Epidermal melanocyte (primary cell): ENCODE results near the gene SSC5D.

Experiments
- DNase-seq: peaks from one replicate; pipeline ENCODE4 v3.0.0; 2011; ENCODE audit warnings: low spot score; ENCODE audit not compliant: insufficient read length

Gene SSC5D

DNA sequence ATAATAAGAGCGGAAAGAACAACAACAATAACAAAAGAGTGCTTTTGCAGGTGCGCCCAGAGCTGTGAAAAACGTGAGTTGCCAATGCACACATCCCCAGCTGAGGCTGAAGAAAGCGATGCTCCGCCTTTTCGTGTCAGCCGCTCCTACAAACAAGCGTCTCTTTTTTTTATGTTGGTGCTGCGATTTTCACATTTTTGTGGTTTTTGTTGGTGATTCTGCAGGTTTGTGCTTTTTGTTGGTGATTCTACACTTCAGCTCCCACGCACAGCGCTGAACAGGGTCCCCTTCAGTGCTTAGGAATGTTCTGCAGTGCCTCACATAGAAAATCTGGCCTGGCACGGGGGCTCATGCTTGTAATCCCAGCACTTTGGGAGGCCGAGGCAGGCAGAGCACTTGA is 64.4 kb downstream of the SSC5D start:
- peak; percentile 53 for DNase-seq

GRCh38 chr19:55553217-55554182 is 65.3 kb downstream of the SSC5D start:
- no peak for DNase-seq

DNA sequence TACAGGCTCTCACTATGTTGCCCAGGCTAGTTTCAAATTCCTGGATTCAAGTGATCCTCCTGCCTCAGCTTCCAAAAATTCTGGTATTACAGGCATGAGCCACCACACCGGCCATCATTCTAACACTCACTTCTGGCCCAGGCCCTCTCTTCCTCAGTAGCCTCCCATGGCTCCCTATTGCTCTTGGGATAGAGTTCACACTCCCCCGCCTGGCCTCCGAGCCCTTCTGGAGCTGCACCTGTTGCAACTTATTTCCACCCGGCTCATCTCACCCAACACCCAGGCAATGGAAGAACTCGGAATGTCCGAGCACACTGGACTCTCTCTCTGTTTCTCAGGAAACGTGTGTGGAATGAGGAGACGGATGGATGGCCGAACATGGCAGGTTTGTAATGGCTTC is 66.1 kb downstream of the SSC5D start:
- DNase-seq: no peak

DNA sequence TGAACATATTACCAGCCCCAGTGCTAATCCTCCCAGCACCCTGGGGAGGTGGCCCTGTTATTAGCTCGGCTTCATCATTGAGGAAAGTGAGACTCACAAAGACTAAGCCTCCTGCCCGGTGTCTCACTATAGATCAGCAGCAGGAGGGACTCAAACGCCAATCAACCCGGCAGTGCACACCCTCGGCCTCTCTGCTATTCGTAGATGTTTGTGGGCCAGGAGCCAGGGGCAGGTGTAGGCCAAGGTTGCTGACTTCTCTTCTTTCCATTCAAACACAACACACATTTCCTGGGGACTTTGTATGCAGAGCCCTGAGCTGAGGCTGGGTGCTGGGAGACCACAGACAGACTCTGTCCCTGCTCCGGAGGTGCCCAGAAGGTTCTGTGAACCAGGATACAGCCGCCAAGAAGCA is 66.5 kb downstream of the SSC5D start:
- no peak for DNase-seq

DNA sequence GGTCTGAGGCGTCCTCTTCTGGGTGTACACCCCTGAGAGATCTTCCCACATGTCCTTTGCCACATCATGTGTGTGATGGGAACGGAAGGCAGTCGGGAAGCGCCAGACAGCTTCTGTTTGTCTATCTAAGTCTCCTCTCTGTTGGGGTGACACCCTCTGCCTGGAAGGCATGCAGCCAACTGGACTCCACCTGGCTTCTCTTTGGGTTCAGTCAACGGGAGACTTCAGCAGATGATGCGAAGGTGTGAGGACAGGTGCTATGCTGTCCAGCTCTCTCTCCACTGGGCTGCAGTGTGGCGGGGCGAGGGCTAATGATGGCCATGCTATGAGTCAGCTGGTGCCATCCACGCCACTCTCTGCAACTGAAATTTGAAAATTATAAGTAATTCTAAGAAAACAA is 71.4 kb downstream of the SSC5D start:
- no peak for DNase-seq

- no peak for DNase-seq
These were observed 75.0 kb downstream of the SSC5D start for GRCh38 chr19:55563261-55563690.

DNA sequence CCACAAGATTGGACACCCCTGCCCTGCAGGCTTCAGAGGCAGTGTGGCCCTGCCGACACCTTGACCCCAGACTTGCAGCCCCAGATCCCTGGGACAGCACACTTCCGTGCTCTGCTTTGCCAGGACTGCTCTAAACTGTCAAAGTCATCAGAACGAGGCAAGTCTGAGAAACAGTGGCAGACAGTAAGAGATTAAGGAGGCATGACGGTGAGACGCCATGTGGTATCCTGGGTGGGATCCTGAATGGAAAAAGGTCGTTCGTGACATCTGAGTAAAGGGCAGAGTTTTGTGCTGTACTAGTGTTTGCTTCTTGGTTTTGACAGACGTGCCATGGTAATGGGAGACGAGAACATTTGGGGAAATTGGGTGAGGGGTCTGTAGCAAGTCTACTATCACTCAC is 78.6 kb downstream of the SSC5D start:
- no peak for DNase-seq

DNA sequence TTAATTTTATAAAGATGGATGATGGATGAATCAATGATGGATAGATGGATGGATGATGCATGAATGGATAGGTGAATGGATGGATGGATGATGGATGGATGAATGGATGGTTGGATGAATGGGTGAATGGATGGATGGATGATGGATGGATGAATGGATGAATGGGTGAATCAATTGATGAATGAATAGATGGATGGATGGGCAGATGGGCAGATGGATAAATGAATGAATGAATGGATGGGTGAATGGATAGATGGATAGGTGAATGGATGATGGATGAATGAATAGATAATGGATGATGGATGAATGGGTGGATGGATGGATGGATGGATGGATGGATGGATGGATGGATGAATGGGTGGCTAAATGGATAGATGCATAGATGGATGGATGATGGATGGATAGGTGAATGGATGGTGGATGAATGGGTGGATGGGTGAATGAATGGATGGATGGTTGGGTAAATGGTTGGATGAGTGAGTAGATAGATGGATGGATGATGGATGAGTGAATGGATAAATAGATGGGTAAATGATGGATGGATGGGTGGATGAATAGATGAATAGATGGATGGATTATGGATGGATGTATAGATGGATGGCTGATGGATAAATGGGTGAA is 79.6 kb downstream of the SSC5D start:
- DNase-seq: no peak
